Fibroblast of gingiva (primary cell): Measurements from ENCODE around the gene ANKRD13C.
"Not testable (repeated sequence)": the region's sequence is repeated elsewhere in the genome, so short reads cannot be mapped to it uniquely, and the experiment has no call there.

Experiments used
- DNase-seq: peaks from one replicate; pipeline ENCODE4 v3.0.0-alpha.2; 2011; ENCODE audit warnings: low read depth

The ANKRD13C gene

DNA sequence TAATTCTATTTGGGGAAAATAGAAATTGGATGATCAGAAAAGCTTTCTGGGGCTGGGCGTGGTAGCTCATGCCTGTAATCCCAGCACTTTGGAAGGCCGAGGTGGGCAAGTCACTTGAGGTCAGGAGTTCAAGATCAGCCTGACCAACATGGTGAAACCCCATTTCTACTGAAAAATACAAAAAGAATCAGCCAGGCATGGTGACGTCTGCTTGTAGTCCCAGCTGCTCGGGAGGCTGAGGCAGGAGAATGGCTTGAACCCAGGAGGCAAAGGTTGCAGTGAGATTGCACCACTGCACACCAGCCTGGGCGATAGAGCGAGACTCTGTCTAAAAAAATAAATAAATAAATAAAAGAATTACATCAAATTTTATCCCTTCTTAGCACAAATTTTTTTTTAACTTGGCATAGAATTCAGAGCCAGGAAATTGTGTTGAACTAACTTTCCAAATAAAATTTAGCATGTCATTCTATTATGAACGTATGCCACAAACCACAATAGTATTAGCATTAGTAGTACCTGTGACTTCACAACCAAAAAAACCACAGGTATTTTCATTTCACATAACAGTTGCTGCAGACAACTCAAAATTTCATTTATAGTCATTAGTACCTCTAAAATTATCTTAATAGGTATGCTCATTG is 4.5 kb upstream of the ANKRD13C start:
- no peak for DNase-seq

DNA sequence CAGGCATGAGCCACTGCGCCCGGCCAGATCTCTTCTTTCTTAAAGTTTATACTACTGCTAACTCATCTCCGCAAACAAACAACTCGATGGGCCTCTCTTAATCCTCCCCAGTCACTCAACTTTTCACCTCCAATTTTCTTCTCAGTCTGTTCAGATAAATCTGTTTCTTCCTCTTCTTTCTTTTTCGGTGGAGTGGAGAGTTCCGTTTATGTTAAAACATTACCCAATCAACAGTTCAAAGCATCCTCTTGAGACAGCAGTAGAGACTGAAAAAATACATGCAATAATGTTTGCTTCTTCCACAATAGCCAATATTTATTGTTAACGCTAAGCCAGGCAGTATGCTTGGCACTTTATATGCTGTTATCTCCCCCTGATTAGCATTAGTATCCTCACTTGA is 1.4 kb upstream of the ANKRD13C start:
- no peak for DNase-seq

GRCh38 chr1:70355111-70355407 is 537 bp upstream of the ANKRD13C start:
- DNase-seq, result no peak

DNA sequence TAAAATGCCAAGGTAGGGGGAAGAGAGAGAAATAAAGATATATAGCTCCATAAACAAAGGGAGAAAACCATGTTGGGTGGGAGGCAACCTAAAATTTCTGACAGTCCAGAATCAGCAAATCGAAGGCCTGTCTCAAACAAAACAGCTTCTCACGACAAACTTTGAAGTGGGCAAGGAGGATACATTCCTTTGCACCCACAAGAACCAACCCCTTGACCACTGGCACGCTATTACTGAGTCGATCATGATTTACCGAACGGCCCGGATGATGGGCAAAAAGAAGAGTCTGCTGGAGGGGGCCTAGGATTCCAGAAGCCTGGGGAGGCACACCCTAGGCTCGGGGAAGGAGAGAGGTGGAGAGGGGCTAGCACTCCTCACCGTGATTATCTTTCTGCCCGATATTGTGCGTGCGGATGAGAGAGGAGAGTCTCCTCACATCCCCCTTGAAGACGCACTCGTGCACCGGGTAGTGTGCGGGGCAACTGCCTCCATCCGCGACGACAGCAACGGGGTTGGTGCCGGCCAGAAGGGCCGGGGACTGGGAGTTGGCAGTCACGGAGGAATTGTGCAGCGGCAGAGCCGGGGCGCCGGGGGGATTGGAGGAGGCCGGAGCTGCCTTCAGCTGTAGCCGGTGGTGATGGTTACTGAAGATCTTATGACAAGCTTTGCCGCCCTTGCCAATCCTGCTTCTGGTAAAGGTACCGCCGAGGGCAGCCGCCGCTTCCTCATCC is 756 bp downstream of the ANKRD13C start:
- DNase-seq, result peak; percentile 53

DNA sequence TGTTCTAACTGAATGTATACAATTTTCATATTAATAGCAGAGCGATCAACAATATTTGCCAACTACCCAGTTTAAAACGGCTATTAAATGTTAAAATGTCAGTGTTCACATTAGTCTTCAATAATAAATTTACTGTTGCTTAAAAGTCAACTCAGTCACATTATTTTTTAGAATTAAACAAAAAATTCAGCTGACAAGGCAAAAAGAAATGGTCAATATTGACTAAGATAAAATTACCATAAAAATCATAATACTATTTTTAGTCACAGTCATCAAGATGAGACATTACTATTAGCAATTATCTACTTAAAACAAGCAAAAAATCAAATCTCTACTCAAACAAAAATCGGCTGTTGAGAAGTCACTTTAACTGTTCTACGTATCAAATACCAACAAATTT is 1.5 kb downstream of the ANKRD13C start:
- no peak for DNase-seq

GRCh38 chr1:70349799-70350198 is 4.7 kb downstream of the ANKRD13C start:
- DNase-seq, result not testable (repeated sequence)

DNA sequence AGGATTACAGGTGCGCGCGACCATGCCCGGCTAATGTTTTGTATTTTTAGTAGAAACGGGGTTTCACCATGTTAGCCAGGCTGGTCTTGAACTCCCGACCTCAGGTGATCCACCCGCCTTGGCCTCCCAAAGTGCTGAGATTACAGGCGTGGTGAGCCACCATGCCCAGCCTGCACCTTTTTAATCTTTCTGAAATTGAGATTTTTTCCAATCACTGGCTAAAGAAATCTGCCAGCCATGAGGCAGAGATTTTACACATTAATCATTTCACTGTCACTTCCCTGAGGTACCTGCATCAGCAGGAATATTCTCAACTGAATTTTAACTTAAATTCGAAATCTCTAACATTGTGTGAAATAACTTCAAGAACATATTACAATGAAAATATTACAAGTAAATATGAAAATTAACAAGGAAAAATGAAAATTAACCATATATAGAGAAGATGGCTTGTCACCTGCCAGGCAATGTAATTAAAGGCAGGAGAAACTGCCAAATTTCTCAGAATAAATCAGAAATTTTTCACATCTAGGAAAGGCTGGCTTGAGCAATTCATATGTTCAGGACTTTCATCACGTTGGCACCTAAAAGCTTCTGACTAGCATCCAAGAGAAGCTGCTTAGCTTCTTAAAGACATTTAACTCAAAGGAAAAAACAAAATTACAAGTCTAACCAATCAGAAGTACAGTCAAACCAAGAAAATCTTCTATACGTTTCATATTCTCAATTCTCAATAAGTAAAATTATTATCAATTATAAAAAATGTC is 5.9 kb downstream of the ANKRD13C start:
- DNase-seq, result peak; percentile 21

GRCh38 chr1:70339644-70340043 is 14.9 kb downstream of the ANKRD13C start:
- DNase-seq, result not testable (repeated sequence)

DNA sequence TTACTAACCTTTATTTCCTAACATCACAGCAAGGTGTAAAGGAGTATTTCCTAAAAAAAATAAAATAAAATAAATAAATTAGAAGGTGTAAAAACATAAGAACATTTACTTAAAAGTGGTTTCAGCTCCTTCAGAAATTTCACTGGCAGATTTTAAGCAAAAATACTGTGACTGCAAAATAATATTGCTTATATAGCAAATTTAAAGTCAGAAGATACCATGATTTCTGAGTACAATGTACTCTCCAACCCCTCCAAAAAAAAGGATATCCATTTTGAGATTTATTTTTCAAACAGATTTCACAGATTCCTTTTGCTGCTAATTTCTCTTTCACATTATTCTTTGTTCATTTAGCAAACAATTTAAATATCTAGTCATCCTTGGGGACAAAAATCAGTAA is 18.5 kb downstream of the ANKRD13C start:
- DNase-seq, result no peak

DNA sequence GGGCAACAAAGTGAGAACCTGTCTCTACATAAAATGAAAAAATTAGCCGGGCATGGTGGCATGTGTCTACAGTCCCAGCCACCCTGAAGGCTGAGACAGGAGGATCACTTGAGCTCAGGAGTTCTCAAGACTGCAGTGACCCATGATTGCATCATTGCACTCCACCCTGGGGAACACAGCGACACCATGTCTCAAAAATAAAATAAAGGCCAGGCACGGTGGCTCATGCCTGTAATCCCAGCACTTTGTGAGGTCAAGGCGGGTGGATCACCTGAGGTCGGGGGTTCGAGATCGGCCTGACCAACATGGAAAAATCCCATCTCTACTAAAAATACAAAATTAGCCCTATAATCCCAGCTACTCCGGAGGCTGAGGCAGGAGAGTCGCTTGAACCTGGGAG is 20.1 kb downstream of the ANKRD13C start:
- DNase-seq, result no peak

DNA sequence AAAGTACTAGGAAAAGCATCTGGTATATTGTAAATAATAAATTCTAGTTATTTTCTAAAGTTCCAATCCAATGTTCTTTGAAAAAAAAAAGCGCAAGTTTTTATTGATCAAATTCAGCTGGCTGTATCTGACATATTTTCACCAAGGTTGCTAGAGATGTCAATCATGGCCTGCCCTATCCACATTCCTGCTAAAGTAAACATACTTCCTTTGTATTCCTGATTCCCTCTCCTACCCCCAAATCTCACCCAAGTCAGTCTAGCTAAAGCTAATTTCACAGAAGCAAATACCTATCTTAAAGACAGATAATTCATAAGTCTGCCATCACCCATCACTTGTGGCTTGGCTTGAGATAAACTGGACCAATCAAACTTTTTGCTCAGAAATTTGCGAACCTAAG is 21.3 kb downstream of the ANKRD13C start:
- DNase-seq, result no peak

DNA sequence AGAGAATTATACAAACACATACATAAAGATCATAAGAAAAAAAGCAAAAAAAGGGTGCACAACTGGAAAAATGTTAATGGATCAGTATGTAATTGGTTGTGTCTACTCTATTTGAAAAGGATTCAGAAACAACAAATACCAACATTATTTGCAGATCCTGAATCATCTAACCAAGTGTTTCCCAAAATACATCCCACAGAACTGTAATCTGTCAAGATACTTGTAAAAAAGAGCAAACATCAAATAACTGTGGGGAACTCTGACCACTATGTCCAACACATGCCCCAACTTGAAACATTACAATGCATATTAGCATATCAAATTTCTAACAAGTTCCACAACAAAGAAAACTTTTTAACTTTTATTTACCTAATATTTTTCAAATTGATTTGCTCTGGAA is 22.6 kb downstream of the ANKRD13C start:
- no peak for DNase-seq

- DNase-seq, result no peak
Observed at GRCh38 chr1:70327306-70328076, 27.0 kb downstream of the ANKRD13C start.

DNA sequence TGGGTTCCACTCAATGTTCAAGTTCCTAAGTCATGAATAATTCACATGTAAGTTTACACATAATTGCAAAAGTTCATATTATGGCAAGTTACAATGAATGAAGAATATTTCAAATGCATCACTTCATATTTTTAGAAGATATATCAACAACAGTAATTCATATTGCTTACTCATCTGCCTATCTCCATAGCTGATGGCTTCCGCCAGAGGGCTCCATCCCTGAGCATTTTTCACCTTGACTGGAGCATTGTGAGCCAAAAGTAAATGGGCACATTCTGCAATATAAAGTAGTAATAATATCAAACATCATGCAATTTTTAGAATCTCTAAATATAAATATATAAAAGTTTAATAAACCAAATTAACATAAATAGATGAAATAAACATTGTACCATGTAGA is 29.8 kb downstream of the ANKRD13C start:
- DNase-seq, result no peak

GRCh38 chr1:70319750-70320149 is 34.8 kb downstream of the ANKRD13C start:
- DNase-seq, result peak; percentile 20

GRCh38 chr1:70318191-70318590 is 36.3 kb downstream of the ANKRD13C start:
- no peak for DNase-seq

GRCh38 chr1:70317087-70317486 is 37.4 kb downstream of the ANKRD13C start:
- no peak for DNase-seq

DNA sequence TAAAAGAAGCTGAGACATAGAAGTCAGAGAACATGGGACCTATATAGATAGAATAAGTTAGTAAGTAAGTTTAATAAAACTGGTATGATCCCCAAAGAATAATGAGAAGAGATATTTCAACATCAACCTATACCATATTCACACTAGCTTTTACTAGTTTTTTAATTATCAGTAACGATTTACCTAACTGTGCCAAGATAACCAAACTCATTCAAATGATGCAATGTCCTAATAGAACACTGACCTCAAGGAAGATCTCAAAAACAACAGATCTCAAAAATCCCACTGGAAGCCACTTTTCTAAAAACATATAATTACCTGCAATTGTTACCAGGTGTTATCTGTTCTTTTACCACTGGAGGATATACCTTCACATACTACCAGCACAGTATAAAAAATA is 38.7 kb downstream of the ANKRD13C start:
- no peak for DNase-seq

GRCh38 chr1:70314706-70315304 is 39.7 kb downstream of the ANKRD13C start:
- no peak for DNase-seq

DNA sequence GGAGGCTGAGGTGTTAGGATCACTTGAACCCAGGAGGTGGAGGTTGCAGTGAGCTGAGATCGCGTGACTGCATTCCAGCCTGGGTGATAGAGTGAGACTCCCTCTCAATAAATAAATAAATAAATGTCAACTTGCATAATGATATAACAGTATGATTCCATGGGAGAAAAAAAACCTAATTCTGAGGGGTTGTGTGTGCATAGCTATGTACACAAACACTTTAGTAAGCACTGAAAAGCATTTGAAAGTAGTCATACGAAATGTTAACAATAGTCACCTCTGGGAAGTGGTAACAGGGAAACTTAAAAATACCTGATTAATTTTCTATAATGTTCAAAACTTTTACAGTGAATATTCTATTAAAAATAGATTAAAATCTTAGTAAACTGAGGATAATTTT is 43.2 kb downstream of the ANKRD13C start:
- DNase-seq, result no peak

DNA sequence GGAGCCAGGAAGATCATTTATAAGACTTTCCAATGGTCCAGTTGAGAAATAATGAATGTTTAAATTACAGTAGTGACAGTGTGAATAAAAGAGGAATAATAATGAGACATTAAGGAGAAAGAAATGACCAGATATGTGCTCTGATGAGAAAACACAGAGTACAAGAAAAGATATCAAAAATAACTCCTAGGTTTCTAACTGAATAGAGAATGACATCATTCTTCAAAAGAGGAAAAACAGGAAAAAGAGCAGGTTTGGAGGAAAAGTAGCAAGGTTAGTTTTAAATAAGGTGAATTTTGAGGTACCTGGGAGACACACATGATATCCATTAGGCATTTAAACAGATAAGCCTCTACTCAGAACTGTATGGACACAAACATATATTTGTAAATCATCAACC is 55.0 kb downstream of the ANKRD13C start:
- no peak for DNase-seq

- no peak for DNase-seq
Observed at GRCh38 chr1:70295749-70296148, 58.8 kb downstream of the ANKRD13C start.
